ENCODE results near the gene MCFD2. TPM values are rescaled to one million over a fixed set of nuclear protein-coding genes. Genes with fewer than 3 reads are reported as not detected.
A peak's percentile ranks its signal among the peaks of the same experiment; 100 is the strongest.

MCFD2 gene
- total and polyA plus RNA-seq, 4 experiments from 2014 or later: 25.1 to 43.8 (median 34.2) TPM

DNA sequence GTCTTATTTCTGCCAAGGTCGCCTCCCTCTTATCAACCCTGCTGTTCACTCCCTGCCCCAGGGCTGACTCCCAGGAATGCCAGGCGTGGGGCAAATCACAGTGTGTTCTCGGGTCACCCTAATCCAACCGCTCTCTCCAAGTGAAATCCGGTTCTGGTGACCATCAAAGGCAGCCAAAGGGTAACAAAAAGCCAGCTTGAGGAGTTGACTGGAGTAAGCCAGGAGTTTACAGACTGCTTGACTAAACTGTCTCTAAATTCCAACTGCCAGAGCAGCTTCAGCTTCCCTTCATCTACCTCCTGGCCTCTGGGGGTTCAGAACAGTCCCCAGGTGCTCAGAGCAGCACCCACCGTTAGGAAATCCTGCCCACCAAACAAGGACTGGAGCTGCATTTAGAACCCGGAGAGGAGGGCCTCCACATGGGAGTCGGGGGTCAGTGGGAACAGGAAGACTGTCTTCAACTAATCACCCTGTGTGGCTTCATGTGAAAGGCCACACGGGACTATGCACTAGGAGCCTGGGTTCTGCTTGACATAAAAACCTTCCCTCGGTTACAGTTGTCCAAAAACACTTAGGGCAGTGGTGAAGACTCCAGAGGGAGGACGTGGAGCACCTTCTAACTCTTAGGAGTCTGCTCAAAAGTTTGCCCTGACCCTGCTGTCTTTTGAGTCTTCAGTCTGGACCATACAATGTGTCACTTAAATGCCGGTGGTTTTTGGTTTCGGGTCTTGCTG is 24.2 kb upstream of the MCFD2 start:
- Mint-ChIP-seq H3K4me1 (peaks cover 16 to 62% (median 38%) of the 10 kb centered on the region in 4 donors), H3K9me3 (no peaks in the 10 kb centered on the region), H3K4me3 (peak overlapping the region; percentile 86 to 94 (median 92)), H3K27me3 (no peaks in the 10 kb centered on the region), H3K27ac (peak overlapping the region; percentile 78 to 97 (median 92)), H3K36me3 (peaks cover 0 to 28% of the 10 kb centered on the region in 2 donors)
- H3K9me3 ChIP-seq (ENCODE audit: control insufficient read depth in 1 of 2, low read length in 2 of 2): no peaks in the 10 kb centered on the region
- H3K36me3 ChIP-seq (ENCODE audit: insufficient read depth, low read length): no peaks in the 10 kb centered on the region
- ChIA-PET POLR2A (ENCODE audit: partially characterized antibody) (no interaction called here), CTCF (ENCODE audit: partially characterized antibody) (interaction anchor here (0.9 to 1.5 kb wide), 2 partner anchors 23 to 33 kb away, joined by 3 to 5 read pairs; no protein-coding TSS in a partner anchor)
- DNase-seq: no peak
- peaks cover 38% of the 10 kb centered on the region for H3K4me1 ChIP-seq (ENCODE audit: insufficient read depth, low read length)
- intact Hi-C loops (cut with micrococcal nuclease): no loop called here
- H3K4me3 ChIP-seq (ENCODE audit: low read length in 2 of 2): no peak overlapping the region
- peak overlapping the region; percentile 55 for H3K27ac ChIP-seq (ENCODE audit: low read depth, low read length)
- H3K27me3 ChIP-seq (ENCODE audit: insufficient read depth, low read length): no peaks in the 10 kb centered on the region

DNA sequence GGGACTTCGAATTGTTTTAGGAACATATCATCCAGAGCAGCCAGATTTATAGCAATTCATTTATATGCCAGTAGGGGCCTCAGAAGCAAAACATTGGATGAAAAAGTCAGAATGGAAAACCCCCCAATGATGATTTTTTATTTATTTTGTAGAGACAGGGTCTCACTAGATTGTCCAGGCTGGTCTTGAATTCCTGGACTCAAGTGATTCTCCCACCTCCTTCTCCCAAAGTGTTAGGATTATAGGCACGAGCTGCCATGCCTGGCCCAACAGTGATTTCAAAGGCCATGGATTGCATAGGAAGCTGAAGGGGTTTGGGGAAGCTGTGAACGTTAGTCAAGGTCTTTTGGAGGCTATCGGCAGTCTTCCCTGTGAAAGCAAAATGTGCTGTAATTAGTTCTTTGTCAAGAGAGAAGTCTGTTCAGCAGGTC is 21.9 kb upstream of the MCFD2 start:
- intact Hi-C loops (cut with micrococcal nuclease): loop anchor here (1.0 kb wide), 1 partner anchor 21 kb away; no protein-coding TSS in a partner anchor
- CTCF ChIA-PET (ENCODE audit: partially characterized antibody): interaction anchor here (0.7 to 1.9 kb wide), 4 partner anchors 9 to 81 kb away, joined by 3 to 11 read pairs (median 3); no protein-coding TSS in a partner anchor
- POLR2A ChIA-PET (ENCODE audit: partially characterized antibody): no interaction called here

GRCh38 chr2:46936566-46936965 is 21.0 kb upstream of the MCFD2 start:
- no peaks in the 10 kb centered on the region for H3K27me3 ChIP-seq (ENCODE audit: insufficient read depth, low read length)
- intact Hi-C loops (cut with micrococcal nuclease): no loop called here
- H3K9me3 ChIP-seq (ENCODE audit: control insufficient read depth in 1 of 2, low read length in 2 of 2): no peaks in the 10 kb centered on the region
- H3K36me3 ChIP-seq (ENCODE audit: insufficient read depth, low read length): no peaks in the 10 kb centered on the region
- ChIA-PET POLR2A (ENCODE audit: partially characterized antibody) (no interaction called here), CTCF (ENCODE audit: partially characterized antibody) (interaction anchor here (0.9 to 1.9 kb wide), 4 partner anchors 8 to 13 kb away, joined by 3 to 11 read pairs (median 3); no protein-coding TSS in a partner anchor)
- Mint-ChIP-seq H3K36me3 (peaks cover 0 to 6% of the 10 kb centered on the region in 2 donors), H3K4me1 (peaks cover 9 to 39% (median 23%) of the 10 kb centered on the region in 4 donors), H3K4me3 (no peak overlapping the region), H3K27ac (no peak overlapping the region), H3K27me3 (no peaks in the 10 kb centered on the region), H3K9me3 (no peaks in the 10 kb centered on the region)
- no peak for DNase-seq
- no peak overlapping the region for H3K27ac ChIP-seq (ENCODE audit: low read depth, low read length)
- peaks cover 13% of the 10 kb centered on the region for H3K4me1 ChIP-seq (ENCODE audit: insufficient read depth, low read length)
- no peak overlapping the region for H3K4me3 ChIP-seq (ENCODE audit: low read length in 2 of 2)

More for the DNA sequence above, 21.9 kb upstream of the MCFD2 start:
- peaks cover 0 to 15% of the 10 kb centered on the region in 2 donors for H3K36me3 Mint-ChIP-seq
- peaks cover 9 to 48% (median 23%) of the 10 kb centered on the region in 4 donors for H3K4me1 Mint-ChIP-seq
- no peaks in the 10 kb centered on the region for H3K9me3 Mint-ChIP-seq
- H3K27ac ChIP-seq (ENCODE audit: low read depth, low read length): no peak overlapping the region
- H3K4me1 ChIP-seq (ENCODE audit: insufficient read depth, low read length): peaks cover 15% of the 10 kb centered on the region
- H3K4me3 ChIP-seq (ENCODE audit: low read length in 2 of 2): no peak overlapping the region
- H3K4me3 Mint-ChIP-seq: no peak overlapping the region
- no peaks in the 10 kb centered on the region for H3K36me3 ChIP-seq (ENCODE audit: insufficient read depth, low read length)
- DNase-seq: no peak
- H3K9me3 ChIP-seq (ENCODE audit: control insufficient read depth in 1 of 2, low read length in 2 of 2): no peaks in the 10 kb centered on the region
- no peaks in the 10 kb centered on the region for H3K27me3 Mint-ChIP-seq
- peak overlapping the region in 6 of 7 donors; percentile 7 to 82 (median 36) for H3K27ac Mint-ChIP-seq
- no peaks in the 10 kb centered on the region for H3K27me3 ChIP-seq (ENCODE audit: insufficient read depth, low read length)

DNA sequence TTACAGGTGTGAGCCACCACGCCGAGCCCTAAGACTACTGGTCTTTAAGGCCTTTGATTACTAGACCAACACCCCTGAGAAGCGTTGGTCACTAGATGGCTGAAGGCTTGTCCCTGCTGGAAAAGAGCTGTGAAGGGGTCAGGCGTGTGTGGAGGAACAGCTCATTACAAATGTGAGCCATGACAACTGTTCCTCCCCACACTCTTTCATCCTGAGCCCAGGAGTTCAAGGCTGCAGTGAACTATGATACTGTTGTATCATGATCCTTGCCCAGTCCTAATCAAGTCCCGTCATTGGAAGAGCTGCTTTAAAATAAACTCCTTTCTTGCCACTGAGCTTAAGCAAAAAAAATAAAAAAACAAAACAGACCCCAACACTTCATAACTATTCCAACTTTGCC is 19.5 kb upstream of the MCFD2 start:
- H3K27me3 Mint-ChIP-seq: no peaks in the 10 kb centered on the region
- H3K9me3 Mint-ChIP-seq: no peaks in the 10 kb centered on the region
- intact Hi-C loops (cut with micrococcal nuclease): no loop called here
- H3K4me1 Mint-ChIP-seq: peaks cover 6 to 33% (median 18%) of the 10 kb centered on the region in 4 donors
- POLR2A ChIA-PET (ENCODE audit: partially characterized antibody): no interaction called here
- CTCF ChIA-PET (ENCODE audit: partially characterized antibody): interaction anchor here (1.0 kb wide), 2 partner anchors 26 to 40 kb away, joined by 3 to 4 read pairs; no protein-coding TSS in a partner anchor
- no peak overlapping the region for H3K27ac ChIP-seq (ENCODE audit: low read depth, low read length)
- no peak overlapping the region for H3K27ac Mint-ChIP-seq
- no peaks in the 10 kb centered on the region for H3K36me3 ChIP-seq (ENCODE audit: insufficient read depth, low read length)
- peaks cover 0 to 2% of the 10 kb centered on the region in 2 donors for H3K36me3 Mint-ChIP-seq
- no peak overlapping the region for H3K4me3 Mint-ChIP-seq
- H3K4me3 ChIP-seq (ENCODE audit: low read length in 2 of 2): no peak overlapping the region
- no peaks in the 10 kb centered on the region for H3K27me3 ChIP-seq (ENCODE audit: insufficient read depth, low read length)
- no peak for DNase-seq
- no peaks in the 10 kb centered on the region for H3K9me3 ChIP-seq (ENCODE audit: control insufficient read depth in 1 of 2, low read length in 2 of 2)
- peaks cover 9% of the 10 kb centered on the region for H3K4me1 ChIP-seq (ENCODE audit: insufficient read depth, low read length)

- POLR2A ChIA-PET (ENCODE audit: partially characterized antibody): no interaction called here
- intact Hi-C loops (cut with micrococcal nuclease): no loop called here
- no peak for DNase-seq
Measured at GRCh38 chr2:46929612-46930011, 14.0 kb upstream of the MCFD2 start.

DNA sequence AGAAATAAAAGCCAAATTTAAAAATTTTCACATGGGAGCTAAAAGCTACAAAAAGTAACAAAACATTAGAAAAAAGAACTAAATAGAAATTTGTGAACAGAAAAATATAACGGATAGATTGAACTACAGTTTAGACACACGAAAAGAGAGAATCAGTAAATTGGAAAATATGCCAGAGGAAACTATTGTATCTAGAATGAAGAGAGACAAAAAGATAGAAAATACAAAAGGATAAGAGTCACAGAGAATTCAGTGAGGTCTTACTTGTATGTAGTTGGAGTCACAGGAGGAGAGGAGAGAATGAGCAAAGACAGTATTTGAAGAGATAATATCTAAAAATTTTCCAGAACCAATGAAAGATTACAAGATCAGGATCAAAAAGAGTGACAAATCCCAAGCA is 11.3 kb upstream of the MCFD2 start:
- H3K36me3 ChIP-seq (ENCODE audit: insufficient read depth, low read length): no peaks in the 10 kb centered on the region
- no peak overlapping the region for H3K27ac ChIP-seq (ENCODE audit: low read depth, low read length)
- H3K9me3 Mint-ChIP-seq: peaks cover 0 to 15% (median 8%) of the 10 kb centered on the region in 8 donors
- DNase-seq: no peak
- H3K27me3 ChIP-seq (ENCODE audit: insufficient read depth, low read length): no peaks in the 10 kb centered on the region
- peaks cover 5 to 10% (median 9%) of the 10 kb centered on the region in 4 donors for H3K4me1 Mint-ChIP-seq
- POLR2A ChIA-PET (ENCODE audit: partially characterized antibody): no interaction called here
- intact Hi-C loops (cut with micrococcal nuclease): no loop called here
- no peak overlapping the region for H3K4me3 ChIP-seq (ENCODE audit: low read length in 2 of 2)
- CTCF ChIA-PET (ENCODE audit: partially characterized antibody): interaction anchor here (2.4 to 5.3 kb wide), 2 partner anchors 9 to 10 kb away, joined by 11 to 43 read pairs; no protein-coding TSS in a partner anchor
- H3K4me3 Mint-ChIP-seq: no peak overlapping the region
- peaks cover 10% of the 10 kb centered on the region for H3K4me1 ChIP-seq (ENCODE audit: insufficient read depth, low read length)
- H3K36me3 Mint-ChIP-seq: peaks cover 10 to 13% of the 10 kb centered on the region in 2 donors
- peak overlapping the region in 1 of 7 donors; percentile 80 for H3K27ac Mint-ChIP-seq
- H3K27me3 Mint-ChIP-seq: no peaks in the 10 kb centered on the region
- no peaks in the 10 kb centered on the region for H3K9me3 ChIP-seq (ENCODE audit: control insufficient read depth in 1 of 2, low read length in 2 of 2)

More at GRCh38 chr2:46929612-46930011, 14.0 kb upstream of the MCFD2 start:
- Mint-ChIP-seq H3K4me1 (peaks cover 4 to 9% (median 6%) of the 10 kb centered on the region in 4 donors), H3K27me3 (no peaks in the 10 kb centered on the region), H3K27ac (no peak overlapping the region), H3K4me3 (no peak overlapping the region), H3K9me3 (peaks cover 0 to 15% (median 8%) of the 10 kb centered on the region in 8 donors), H3K36me3 (peaks cover 10 to 13% of the 10 kb centered on the region in 2 donors)
- no peaks in the 10 kb centered on the region for H3K36me3 ChIP-seq (ENCODE audit: insufficient read depth, low read length)
- no peak overlapping the region for H3K27ac ChIP-seq (ENCODE audit: low read depth, low read length)
- H3K9me3 ChIP-seq (ENCODE audit: control insufficient read depth in 1 of 2, low read length in 2 of 2): no peaks in the 10 kb centered on the region
- CTCF ChIA-PET (ENCODE audit: partially characterized antibody): interaction anchor here (0.7 to 5.3 kb wide), 4 partner anchors 9 to 378 kb away, joined by 3 to 43 read pairs (median 4); no protein-coding TSS in a partner anchor
- no peaks in the 10 kb centered on the region for H3K4me1 ChIP-seq (ENCODE audit: insufficient read depth, low read length)
- H3K4me3 ChIP-seq (ENCODE audit: low read length in 2 of 2): no peak overlapping the region
- H3K27me3 ChIP-seq (ENCODE audit: insufficient read depth, low read length): no peaks in the 10 kb centered on the region

All from CD4-positive, alpha-beta memory T cell (primary cell).